ENCODE data around the gene AKT3. TPM values are rescaled to one million over a fixed set of nuclear protein-coding genes. Genes with fewer than 3 reads are reported as not detected.

Gene AKT3
- total RNA-seq, 1 donor from 2014 or later = 20.6 TPM

DNA sequence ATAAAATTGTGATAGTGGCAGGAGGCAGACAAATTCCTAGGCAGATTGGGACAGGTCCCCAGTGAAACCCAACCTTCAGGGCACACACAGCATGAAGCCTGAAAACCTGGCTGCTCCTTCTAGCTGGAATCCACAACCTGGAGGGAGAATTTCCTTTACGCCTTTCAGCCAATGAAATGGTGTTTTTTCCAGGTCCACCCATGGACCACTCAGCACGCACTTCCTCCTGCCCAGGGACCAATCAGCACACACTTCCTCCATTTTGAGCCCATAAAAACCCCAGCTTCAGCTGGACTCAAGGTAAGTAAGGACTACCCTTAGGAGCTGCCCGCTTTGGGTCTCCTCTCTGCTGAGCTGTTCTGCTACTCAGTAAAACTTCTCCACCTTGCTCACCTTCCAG, 120.1 kb downstream of the AKT3 start:
- Histone ChIP-seq H3K9me3 (replicated peaks) (no peaks in the 10 kb centered on the region), H3K4me3 (no peak overlapping the region), H3K36me3 (no peaks in the 10 kb centered on the region), H3K4me1 (peaks cover 30% of the 10 kb centered on the region), H3K27ac (replicated peaks) (no peak overlapping the region), H3K27me3 (ENCODE audit: low read depth) (no peaks in the 10 kb centered on the region)
- DNase-seq = no peak
- intact Hi-C loops (cut with micrococcal nuclease) = no loop called here
- TF ChIP-seq, protein P1, sequence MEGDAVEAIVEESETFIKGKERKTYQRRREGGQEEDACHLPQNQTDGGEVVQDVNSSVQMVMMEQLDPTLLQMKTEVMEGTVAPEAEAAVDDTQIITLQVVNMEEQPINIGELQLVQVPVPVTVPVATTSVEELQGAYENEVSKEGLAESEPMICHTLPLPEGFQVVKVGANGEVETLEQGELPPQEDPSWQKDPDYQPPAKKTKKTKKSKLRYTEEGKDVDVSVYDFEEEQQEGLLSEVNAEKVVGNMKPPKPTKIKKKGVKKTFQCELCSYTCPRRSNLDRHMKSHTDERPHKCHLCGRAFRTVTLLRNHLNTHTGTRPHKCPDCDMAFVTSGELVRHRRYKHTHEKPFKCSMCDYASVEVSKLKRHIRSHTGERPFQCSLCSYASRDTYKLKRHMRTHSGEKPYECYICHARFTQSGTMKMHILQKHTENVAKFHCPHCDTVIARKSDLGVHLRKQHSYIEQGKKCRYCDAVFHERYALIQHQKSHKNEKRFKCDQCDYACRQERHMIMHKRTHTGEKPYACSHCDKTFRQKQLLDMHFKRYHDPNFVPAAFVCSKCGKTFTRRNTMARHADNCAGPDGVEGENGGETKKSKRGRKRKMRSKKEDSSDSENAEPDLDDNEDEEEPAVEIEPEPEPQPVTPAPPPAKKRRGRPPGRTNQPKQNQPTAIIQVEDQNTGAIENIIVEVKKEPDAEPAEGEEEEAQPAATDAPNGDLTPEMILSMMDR (IDR thresholded peaks at IDR 0.05; ENCODE audit: borderline replicate concordance) = no peak

DNA sequence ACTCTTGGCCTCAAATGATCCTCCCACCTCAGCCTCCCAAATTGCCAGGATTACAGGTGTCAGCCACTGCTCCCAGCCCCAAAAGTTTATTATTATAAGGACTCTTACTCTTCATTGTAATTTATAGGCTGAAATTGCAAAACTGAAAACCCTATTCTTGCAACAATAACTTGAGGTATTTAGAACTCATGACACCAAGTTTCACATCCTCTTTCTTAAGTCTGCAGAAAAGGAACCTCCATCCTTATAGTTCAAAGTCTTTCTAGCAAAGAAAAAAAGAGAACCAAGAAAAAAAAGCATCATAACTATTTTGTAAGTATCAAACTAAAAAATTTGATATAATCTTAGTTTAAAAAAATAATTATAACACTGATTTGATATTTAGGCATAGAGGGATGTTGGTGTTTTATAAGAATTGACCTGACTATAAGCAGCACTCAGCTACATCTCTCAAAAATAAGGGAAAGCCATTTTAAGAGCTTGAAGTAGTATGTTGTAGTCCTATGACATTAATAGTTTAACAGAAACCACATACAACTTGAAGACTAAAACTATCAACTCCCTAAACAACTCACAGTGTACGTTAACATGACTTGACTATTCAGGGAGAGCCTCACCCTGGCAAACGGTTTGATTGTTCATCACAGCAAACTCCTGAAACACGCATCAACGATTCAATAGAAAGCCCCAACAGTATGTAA, 122.4 kb downstream of the AKT3 start:
- TF ChIP-seq, protein P1 (IDR thresholded peaks at IDR 0.05; ENCODE audit: borderline replicate concordance) = no peak
- peaks cover 47% of the 10 kb centered on the region for H3K4me1 ChIP-seq
- intact Hi-C loops (cut with micrococcal nuclease) = no loop called here
- H3K4me3 ChIP-seq = no peak overlapping the region
- H3K27ac ChIP-seq (replicated peaks) = no peak overlapping the region
- DNase-seq = no peak
- H3K36me3 ChIP-seq = no peaks in the 10 kb centered on the region
- no peaks in the 10 kb centered on the region for H3K9me3 ChIP-seq (replicated peaks)
- no peaks in the 10 kb centered on the region for H3K27me3 ChIP-seq (ENCODE audit: low read depth)

DNA sequence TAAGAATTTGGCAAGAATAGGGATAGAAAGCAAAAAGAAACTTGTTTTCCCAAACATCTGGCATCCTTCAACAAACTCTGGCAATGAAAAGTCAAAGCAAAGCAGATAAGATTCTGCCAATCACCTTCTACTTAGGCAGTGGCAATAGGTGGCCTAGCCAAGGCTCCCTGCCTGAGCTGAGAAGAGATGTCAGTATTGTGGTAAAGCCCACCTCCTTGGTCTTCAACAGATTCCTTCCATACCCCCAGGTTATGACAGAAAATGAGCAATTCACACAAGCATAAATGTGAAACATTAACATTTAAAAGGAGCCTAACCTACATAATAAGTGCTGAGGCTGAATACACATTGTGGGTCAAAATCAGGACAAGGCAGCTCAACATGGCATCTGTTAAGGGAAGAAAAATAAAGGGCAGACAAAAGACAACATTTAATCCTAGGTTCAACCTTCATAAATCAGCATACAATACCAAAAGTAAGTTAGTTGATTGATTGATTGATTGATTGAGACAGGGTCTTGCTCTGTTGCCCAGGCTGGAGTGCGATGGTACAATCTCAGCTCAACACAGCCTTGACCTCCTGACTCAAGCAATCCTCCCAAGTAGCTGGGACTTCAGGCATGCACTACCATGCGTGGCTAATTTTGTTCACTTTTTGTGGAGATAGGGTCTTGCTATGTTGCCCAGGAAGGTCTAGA, 123.1 kb downstream of the AKT3 start:
- TF ChIP-seq, protein P1 (IDR thresholded peaks at IDR 0.05; ENCODE audit: borderline replicate concordance) = no peak
- intact Hi-C loops (cut with micrococcal nuclease) = no loop called here
- no peaks in the 10 kb centered on the region for H3K27me3 ChIP-seq (ENCODE audit: low read depth)
- no peak overlapping the region for H3K27ac ChIP-seq (replicated peaks)
- no peak for DNase-seq
- H3K9me3 ChIP-seq (replicated peaks) = no peaks in the 10 kb centered on the region
- H3K4me1 ChIP-seq = peaks cover 46% of the 10 kb centered on the region
- H3K36me3 ChIP-seq = no peaks in the 10 kb centered on the region
- no peak overlapping the region for H3K4me3 ChIP-seq

DNA sequence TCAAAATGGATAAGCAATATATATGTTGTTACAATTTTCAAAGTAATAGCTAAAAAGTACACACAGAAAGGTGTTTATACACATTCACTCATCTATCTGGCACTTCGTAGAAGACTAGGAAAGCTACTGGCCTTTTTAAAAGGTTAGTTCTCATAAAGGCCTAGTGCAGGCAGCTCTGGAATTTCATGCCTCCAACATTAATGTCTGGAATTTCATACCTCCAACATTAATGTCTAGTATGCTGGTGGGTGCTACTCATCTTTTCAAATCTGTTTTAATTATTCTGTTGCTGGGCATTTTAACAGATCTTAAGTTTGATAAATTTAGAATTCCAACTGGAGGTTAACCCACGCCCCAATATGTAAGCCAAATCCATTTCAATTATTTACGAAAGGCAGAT, 124.2 kb downstream of the AKT3 start:
- intact Hi-C loops (cut with micrococcal nuclease) = no loop called here
- peaks cover 35% of the 10 kb centered on the region for H3K4me1 ChIP-seq

DNA sequence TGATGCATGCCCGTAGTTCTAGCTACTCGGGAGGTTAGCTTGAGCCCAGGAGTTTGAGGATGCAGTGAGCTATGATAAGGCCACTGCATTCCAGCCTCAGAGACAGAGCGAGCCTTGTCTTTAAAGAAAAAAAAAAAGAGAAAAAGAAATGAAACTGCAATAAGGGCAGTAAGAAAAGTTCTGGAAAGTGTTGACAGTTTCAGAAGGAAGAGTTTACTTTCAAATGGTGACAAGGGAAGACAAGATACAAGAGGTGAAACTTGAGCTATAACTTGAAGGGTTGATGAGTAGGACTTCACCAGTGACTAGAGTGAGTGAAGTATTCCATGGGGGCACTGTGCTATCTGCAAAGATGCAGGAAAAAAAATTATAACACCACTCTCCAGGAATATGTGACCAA, 125.0 kb downstream of the AKT3 start:
- DNase-seq = no peak
- Histone ChIP-seq H3K9me3 (replicated peaks) (no peaks in the 10 kb centered on the region), H3K27me3 (ENCODE audit: low read depth) (no peaks in the 10 kb centered on the region), H3K4me3 (no peak overlapping the region), H3K36me3 (no peaks in the 10 kb centered on the region), H3K27ac (replicated peaks) (no peak overlapping the region), H3K4me1 (peaks cover 28% of the 10 kb centered on the region)
- TF ChIP-seq, protein P1 (IDR thresholded peaks at IDR 0.05; ENCODE audit: borderline replicate concordance) = no peak
- intact Hi-C loops (cut with micrococcal nuclease) = no loop called here

More for the DNA sequence above, 124.2 kb downstream of the AKT3 start:
- no peaks in the 10 kb centered on the region for H3K9me3 ChIP-seq (replicated peaks)
- TF ChIP-seq, protein P1 (IDR thresholded peaks at IDR 0.05; ENCODE audit: borderline replicate concordance) = no peak
- no peak for DNase-seq
- no peak overlapping the region for H3K27ac ChIP-seq (replicated peaks)
- no peaks in the 10 kb centered on the region for H3K27me3 ChIP-seq (ENCODE audit: low read depth)
- no peak overlapping the region for H3K4me3 ChIP-seq
- no peaks in the 10 kb centered on the region for H3K36me3 ChIP-seq
